IMR-90 (cell line): ENCODE measurements around the gene CCDC7. TPM values are rescaled to one million over a fixed set of nuclear protein-coding genes. Genes with fewer than 3 reads are reported as not detected.

ENCODE experiments used
- ATAC-seq: fragments of 200-7000 bp; cut with Tn5 transposase; 2 replicates; pipeline ENCODE4 v1.9.1; 2020; ENCODE audit warnings: low read depth, mild to moderate bottlenecking, moderate library complexity
- BruUV-seq: library from RNA; stranded (reverse); fragments of 400-500 nt; replicated peaks from 2 replicates; lab custom pipeline; 2021; lab: Mats Ljungman, UMichigan
- CTCF ChIA-PET: fragments of 300-600 bp; formaldehyde crosslinking; extraction: SDS; loops from one replicate; lab custom pipeline; 2021; ENCODE audit warnings: antibody characterized with exemption; lab: Yijun Ruan, JAX
- POLR2A ChIA-PET: fragments of 300-600 bp; sonication (Branson Sonifier 250); formaldehyde crosslinking; loops from one replicate; lab custom pipeline; 2022; ENCODE audit warnings: antibody characterized with exemption; ENCODE audit not compliant: unreplicated experiment; lab: Charles Lee
- DNase-seq: peaks from one replicate; pipeline ENCODE4 v3.0.0; 2013
- H2AFZ ChIP-seq: replicated peaks from 2 replicates; pipeline ENCODE3; 2013; ENCODE audit warnings: low read length, mild to moderate bottlenecking; ENCODE audit not compliant: poor library complexity
- H2AK5ac ChIP-seq: 2 replicates; pipeline ENCODE4 v1.6.1; 2013; ENCODE audit warnings: low read depth, low read length, inconsistent platforms
- H2AK9ac ChIP-seq: replicated peaks from 2 replicates; pipeline ENCODE3; 2013; ENCODE audit warnings: mild to moderate bottlenecking, low read depth, low read length, moderate library complexity; ENCODE audit not compliant: poor library complexity
- H2BK120ac ChIP-seq: 2 replicates; pipeline ENCODE4 v1.6.1; 2013; ENCODE audit warnings: low read depth, low read length, inconsistent platforms
- H2BK15ac ChIP-seq: 3 replicates; pipeline ENCODE4 v1.6.1; 2013; ENCODE audit warnings: low read depth, low read length, inconsistent platforms
- H2BK20ac ChIP-seq: 2 replicates; pipeline ENCODE4 v1.6.1; 2013; ENCODE audit warnings: low read depth, mild to moderate bottlenecking, inconsistent platforms, low read length, moderate library complexity
- H2BK5ac ChIP-seq: 2 replicates; pipeline ENCODE4 v1.6.1; 2013; ENCODE audit warnings: mild to moderate bottlenecking, low read depth, low read length, inconsistent platforms; ENCODE audit not compliant: poor library complexity, severe bottlenecking
- H3K14ac ChIP-seq: replicated peaks from 2 replicates; pipeline ENCODE4 v1.6.1; 2013; ENCODE audit warnings: low read depth, low read length, inconsistent platforms
- H3K18ac ChIP-seq: 2 replicates; pipeline ENCODE4 v1.6.1; 2013; ENCODE audit warnings: low read depth, low read length, control low read depth
- H3K23ac ChIP-seq: 2 replicates; pipeline ENCODE4 v1.6.1; 2013; ENCODE audit warnings: low read depth, low read length, inconsistent platforms
- H3K27ac ChIP-seq: 2 replicates; pipeline ENCODE4 v1.5.1; 2013; ENCODE audit warnings: mild to moderate bottlenecking, control low read depth, low read length; ENCODE audit not compliant: insufficient read depth
- H3K27me3 ChIP-seq: 2 replicates; pipeline ENCODE4 v1.6.1; 2013; ENCODE audit warnings: low read length; ENCODE audit not compliant: control insufficient read depth, insufficient read depth
- H3K36me3 ChIP-seq: 2 replicates; pipeline ENCODE4 v1.6.1; 2013; ENCODE audit warnings: low read length, mixed read lengths; ENCODE audit not compliant: control insufficient read depth, insufficient read depth
- H3K4ac ChIP-seq: 2 replicates; pipeline ENCODE4 v1.6.1; 2013; ENCODE audit warnings: low read depth, low read length, inconsistent platforms
- H3K4me1 ChIP-seq: 2 replicates; pipeline ENCODE4 v1.6.1; 2013; ENCODE audit warnings: low read length, mixed read lengths; ENCODE audit not compliant: control insufficient read depth, insufficient read depth
- H3K4me2 ChIP-seq: 2 replicates; pipeline ENCODE4 v1.6.1; 2013; ENCODE audit warnings: low read depth, mild to moderate bottlenecking, control low read depth, low read length, moderate library complexity
- H3K4me3 ChIP-seq: 2 replicates; pipeline ENCODE4 v1.5.1; 2013; ENCODE audit warnings: low read depth, mild to moderate bottlenecking, control low read depth, low read length, moderate library complexity; ENCODE audit not compliant: insufficient read depth
- H3K56ac ChIP-seq: 2 replicates; pipeline ENCODE4 v1.6.1; 2013; ENCODE audit warnings: low read length, inconsistent platforms; ENCODE audit not compliant: insufficient read depth; ENCODE audit errors: extremely low read depth
- H3K79me1 ChIP-seq, 2 experiments: 2 replicates each; pipeline ENCODE4 v1.6.1; 2013; ENCODE audit warnings: low read length in 2 of 2, inconsistent platforms in 1 of 2, low read depth in 1 of 2
- H3K9ac ChIP-seq: 2 replicates; pipeline ENCODE4 v1.6.1; 2013; ENCODE audit warnings: low read depth, low read length, control low read depth
- H3K9me1 ChIP-seq: 2 replicates; pipeline ENCODE4 v1.6.1; 2013; ENCODE audit warnings: low read length, inconsistent platforms; ENCODE audit not compliant: insufficient read depth
- H3K9me3 ChIP-seq: 2 replicates; pipeline ENCODE4 v1.6.1; 2013; ENCODE audit warnings: low read length; ENCODE audit not compliant: control insufficient read depth, insufficient read depth
- H4K20me1 ChIP-seq: 2 replicates; pipeline ENCODE4 v1.6.1; 2013; ENCODE audit warnings: low read length, inconsistent platforms; ENCODE audit not compliant: insufficient read depth
- H4K5ac ChIP-seq: 2 replicates; pipeline ENCODE4 v1.6.1; 2013; ENCODE audit warnings: mild to moderate bottlenecking, low read depth, low read length, control low read depth
- H4K8ac ChIP-seq, 2 experiments: 2 replicates each; pipeline ENCODE4 v1.6.1; 2013; ENCODE audit warnings: low read depth in 2 of 2, low read length in 2 of 2, control low read depth in 1 of 2, inconsistent platforms in 1 of 2
- H4K91ac ChIP-seq: 2 replicates; pipeline ENCODE4 v1.6.1; 2013; ENCODE audit warnings: low read depth, low read length, inconsistent platforms; ENCODE audit not compliant: insufficient read depth
- BHLHE40 ChIP-seq: fragments of 150-350 bp; IDR thresholded peaks from 2 replicates; pipeline ENCODE4 v1.6.1; 2016; ENCODE audit warnings: mild to moderate bottlenecking, low read depth, low read length
- CEBPB ChIP-seq: IDR thresholded peaks from 2 replicates; pipeline ENCODE4 v1.6.1; 2012; ENCODE audit warnings: low read depth, low read length, improper control_type of control experiment
- CHD1 ChIP-seq: IDR thresholded peaks from 2 replicates; pipeline ENCODE4 v1.6.1; 2012; ENCODE audit warnings: low read depth, low read length, improper control_type of control experiment
- CTCF ChIP-seq: conservative IDR thresholded peaks from 2 replicates; pipeline ENCODE4 v1.5.1; 2012; ENCODE audit warnings: mild to moderate bottlenecking, low read depth, low read length, improper control_type of control experiment
- ELK1 ChIP-seq: fragments of 150-350 bp; IDR thresholded peaks from 2 replicates; pipeline ENCODE4 v1.6.1; 2016; ENCODE audit warnings: low read depth, mild to moderate bottlenecking, low read length, moderate library complexity, borderline replicate concordance
- FOS ChIP-seq: fragments of 150-350 bp; IDR thresholded peaks from 2 replicates; pipeline ENCODE4 v1.6.1; 2016; ENCODE audit warnings: low read depth, low read length
- MAFK ChIP-seq: IDR thresholded peaks from 2 replicates; pipeline ENCODE4 v1.6.1; 2012; ENCODE audit warnings: low read depth, low read length, improper control_type of control experiment
- MAZ ChIP-seq: IDR thresholded peaks from 2 replicates; pipeline ENCODE4 v1.6.1; 2012; ENCODE audit warnings: low read depth, mild to moderate bottlenecking, low read length, improper control_type of control experiment, moderate library complexity, borderline replicate concordance
- NFE2L2 ChIP-seq: fragments of 150-350 bp; IDR thresholded peaks from 2 replicates; pipeline ENCODE4 v1.6.1; 2016; ENCODE audit warnings: low read depth, mild to moderate bottlenecking, low read length
- POLR2A ChIP-seq: IDR thresholded peaks from 2 replicates; pipeline ENCODE4 v1.6.1; 2012; ENCODE audit warnings: mild to moderate bottlenecking, low read depth, low read length
- RAD21 ChIP-seq: IDR thresholded peaks from 2 replicates; pipeline ENCODE4 v1.6.1; 2012; ENCODE audit warnings: low read length, improper control_type of control experiment
- RCOR1 ChIP-seq: IDR thresholded peaks from 2 replicates; pipeline ENCODE4 v1.6.1; 2012; ENCODE audit warnings: mild to moderate bottlenecking, low read length, improper control_type of control experiment; ENCODE audit not compliant: insufficient replicate concordance
- RFX5 ChIP-seq: IDR thresholded peaks from 2 replicates; pipeline ENCODE4 v1.8.0; 2012; ENCODE audit warnings: low read depth, mild to moderate bottlenecking, low read length, moderate library complexity
- SMC3 ChIP-seq: fragments of 150-350 bp; IDR thresholded peaks from 2 replicates; pipeline ENCODE4 v1.6.1; 2016; ENCODE audit warnings: low read depth, mild to moderate bottlenecking, antibody characterized with exemption, low read length, moderate library complexity
- dilution Hi-C: fragments of 300-500 bp; cut with HindIII; formaldehyde crosslinking; loops from one replicate; pipeline ENCODE4 v1.14.3; 2018; ENCODE audit warnings: low sequenced_read_pairs; ENCODE audit not compliant: unreplicated experiment
- in situ Hi-C: fragments of 300-500 bp; cut with MboI; formaldehyde crosslinking; loops from 3 replicates; pipeline ENCODE4 v1.14.3; 2019; ENCODE audit warnings: low sequenced_read_pairs, inconsistent platforms, mixed read lengths
- intact Hi-C: fragments of 100-400 bp; cut with micrococcal nuclease; formaldehyde crosslinking; loops from 2 replicates; pipeline ENCODE4 v1.10.0; 2022
- polyA plus RNA-seq, 3 experiments: library from polyadenylated mRNA; depleted of rRNA; stranded (reverse); fragments of >200 nt; gene quantifications; 2 replicates each; pipeline ENCODE4 v1.2.3, GENCODE V29; 2012; ENCODE audit warnings: low replicate concordance in 1 of 3
- total RNA-seq: library from RNA; depleted of rRNA; stranded (reverse); fragments of >200 nt; gene quantifications from 2 replicates; pipeline ENCODE4 v1.2.3, GENCODE V29; 2012

The CCDC7 gene
- total and polyA plus RNA-seq, 2 of the 4 experiments (the other 2 are of a cell fraction): 0.74 to 4.3 TPM

GRCh38 chr10:32788359-32788758 is 342.4 kb downstream of the CCDC7 start:
- BruUV-seq: no TSS peak
- Histone ChIP-seq H3K27me3 (no peaks in the 10 kb centered on the region), H2BK20ac (no peak overlapping the region), H3K4me2 (no peak overlapping the region), H3K56ac (no peak overlapping the region), H3K36me3 (no peaks in the 10 kb centered on the region), H3K18ac (no peak overlapping the region), H3K4ac (no peak overlapping the region), H3K23ac (no peak overlapping the region), H3K4me3 (no peak overlapping the region), H2BK5ac (no peak overlapping the region), H3K4me1 (0 out of 2 replicates have a peak, but pooled peaks cover 2% of the 10 kb centered on the region), H3K9ac (no peak overlapping the region), H2AFZ (no peak overlapping the region), H4K8ac (no peak overlapping the region), H2AK9ac (no peak overlapping the region), H2BK120ac (no peak overlapping the region), H3K9me3 (peaks cover 2% of the 10 kb centered on the region), H3K9me1 (0 out of 2 replicates have a peak, but pooled peaks cover 4% of the 10 kb centered on the region), H4K91ac (no peak overlapping the region), H3K27ac (no peak overlapping the region), H4K20me1 (no peaks in the 10 kb centered on the region), H4K5ac (no peak overlapping the region), H2AK5ac (no peak overlapping the region), H3K79me1 (no peaks in the 10 kb centered on the region), H2BK15ac (no peak overlapping the region), H3K14ac (no peak overlapping the region)
- intact Hi-C loops: no loop called here
- POLR2A ChIA-PET: no interaction called here
- in situ Hi-C loops: no loop called here
- no peak for DNase-seq
- CTCF ChIA-PET: no interaction called here
- no peak for TF ChIP-seq CTCF
- no peak for TF ChIP-seq RAD21
- TF ChIP-seq NFE2L2: no peak
- no peak for TF ChIP-seq FOS
- TF ChIP-seq CEBPB: no peak
- TF ChIP-seq RFX5: no peak
- TF ChIP-seq CHD1: no peak
- no peak for TF ChIP-seq MAZ
- TF ChIP-seq SMC3: no peak
- TF ChIP-seq RCOR1: no peak
- TF ChIP-seq ELK1: no peak
- no peak for TF ChIP-seq BHLHE40
- TF ChIP-seq MAFK: no peak
- no peak for TF ChIP-seq POLR2A
- ATAC-seq: no peak
- dilution Hi-C loops: no loop called here
